ENCODE results near the gene MOK.

The MOK gene

GRCh38 chr14:102226356-102227125 is 78.4 kb downstream of the MOK start:
- Histone ChIP-seq H3K27me3 (ENCODE audit: control insufficient read depth, insufficient read depth, low read length) (no peaks in the 10 kb centered on the region), H3K4me1 (ENCODE audit: control insufficient read depth, low read depth, low read length) (no peaks in the 10 kb centered on the region), H3K9ac (ENCODE audit: low read length) (no peak overlapping the region), H3K27ac (ENCODE audit: low read length) (no peak overlapping the region), H3K36me3 (ENCODE audit: control insufficient read depth, low read depth, low read length) (no peaks in the 10 kb centered on the region), H3K9me3 (ENCODE audit: control insufficient read depth, low read depth, low read length) (no peaks in the 10 kb centered on the region), H3K4me3 (ENCODE audit: low read length) (no peak overlapping the region)

- no peak overlapping the region for H3K4me3 ChIP-seq (ENCODE audit: low read length)
- H3K27ac ChIP-seq (ENCODE audit: low read length), result no peak overlapping the region
- H3K36me3 ChIP-seq (ENCODE audit: control insufficient read depth, low read depth, low read length), result no peaks in the 10 kb centered on the region
- no peak overlapping the region for H3K9ac ChIP-seq (ENCODE audit: low read length)
- peaks cover under 1% of the 10 kb centered on the region for H3K4me1 ChIP-seq (ENCODE audit: control insufficient read depth, low read depth, low read length)
- no peaks in the 10 kb centered on the region for H3K9me3 ChIP-seq (ENCODE audit: control insufficient read depth, low read depth, low read length)
- H3K27me3 ChIP-seq (ENCODE audit: control insufficient read depth, insufficient read depth, low read length), result no peaks in the 10 kb centered on the region
Measured at GRCh38 chr14:102225936-102226335, 79.0 kb downstream of the MOK start.

- no peaks in the 10 kb centered on the region for H3K9me3 ChIP-seq (ENCODE audit: control insufficient read depth, low read depth, low read length)
- peaks cover 4% of the 10 kb centered on the region for H3K4me1 ChIP-seq (ENCODE audit: control insufficient read depth, low read depth, low read length)
- H3K4me3 ChIP-seq (ENCODE audit: low read length), result no peak overlapping the region
- H3K27ac ChIP-seq (ENCODE audit: low read length), result no peak overlapping the region
- no peaks in the 10 kb centered on the region for H3K27me3 ChIP-seq (ENCODE audit: control insufficient read depth, insufficient read depth, low read length)
- no peaks in the 10 kb centered on the region for H3K36me3 ChIP-seq (ENCODE audit: control insufficient read depth, low read depth, low read length)
- no peak overlapping the region for H3K9ac ChIP-seq (ENCODE audit: low read length)
Measured at GRCh38 chr14:102225386-102225785, 79.6 kb downstream of the MOK start.

- no peaks in the 10 kb centered on the region for H3K27me3 ChIP-seq (ENCODE audit: control insufficient read depth, insufficient read depth, low read length)
- H3K4me1 ChIP-seq (ENCODE audit: control insufficient read depth, low read depth, low read length), result peaks cover 4% of the 10 kb centered on the region
- H3K4me3 ChIP-seq (ENCODE audit: low read length), result no peak overlapping the region
- H3K9me3 ChIP-seq (ENCODE audit: control insufficient read depth, low read depth, low read length), result no peaks in the 10 kb centered on the region
- no peak overlapping the region for H3K27ac ChIP-seq (ENCODE audit: low read length)
- no peaks in the 10 kb centered on the region for H3K36me3 ChIP-seq (ENCODE audit: control insufficient read depth, low read depth, low read length)
- H3K9ac ChIP-seq (ENCODE audit: low read length), result no peak overlapping the region
Measured at GRCh38 chr14:102223682-102224081, 81.3 kb downstream of the MOK start.

- H3K36me3 ChIP-seq (ENCODE audit: control insufficient read depth, low read depth, low read length), result no peaks in the 10 kb centered on the region
- no peak overlapping the region for H3K27ac ChIP-seq (ENCODE audit: low read length)
- H3K4me1 ChIP-seq (ENCODE audit: control insufficient read depth, low read depth, low read length), result peaks cover 4% of the 10 kb centered on the region
- H3K9me3 ChIP-seq (ENCODE audit: control insufficient read depth, low read depth, low read length), result no peaks in the 10 kb centered on the region
- H3K27me3 ChIP-seq (ENCODE audit: control insufficient read depth, insufficient read depth, low read length), result no peaks in the 10 kb centered on the region
- no peak overlapping the region for H3K4me3 ChIP-seq (ENCODE audit: low read length)
- H3K9ac ChIP-seq (ENCODE audit: low read length), result no peak overlapping the region
Measured at GRCh38 chr14:102222751-102223150, 82.2 kb downstream of the MOK start.

GRCh38 chr14:102222009-102222575 is 82.9 kb downstream of the MOK start:
- H3K4me1 ChIP-seq (ENCODE audit: control insufficient read depth, low read depth, low read length), result peaks cover 4% of the 10 kb centered on the region

GRCh38 chr14:102221026-102221425 is 83.9 kb downstream of the MOK start:
- Histone ChIP-seq H3K4me3 (ENCODE audit: low read length) (no peak overlapping the region), H3K27ac (ENCODE audit: low read length) (no peak overlapping the region), H3K9ac (ENCODE audit: low read length) (no peak overlapping the region), H3K36me3 (ENCODE audit: control insufficient read depth, low read depth, low read length) (no peaks in the 10 kb centered on the region), H3K4me1 (ENCODE audit: control insufficient read depth, low read depth, low read length) (peaks cover 4% of the 10 kb centered on the region), H3K27me3 (ENCODE audit: control insufficient read depth, insufficient read depth, low read length) (no peaks in the 10 kb centered on the region), H3K9me3 (ENCODE audit: control insufficient read depth, low read depth, low read length) (no peaks in the 10 kb centered on the region)

More at GRCh38 chr14:102222009-102222575, 82.9 kb downstream of the MOK start:
- Histone ChIP-seq H3K9me3 (ENCODE audit: control insufficient read depth, low read depth, low read length) (no peaks in the 10 kb centered on the region), H3K9ac (ENCODE audit: low read length) (no peak overlapping the region), H3K4me3 (ENCODE audit: low read length) (no peak overlapping the region), H3K27me3 (ENCODE audit: control insufficient read depth, insufficient read depth, low read length) (no peaks in the 10 kb centered on the region), H3K36me3 (ENCODE audit: control insufficient read depth, low read depth, low read length) (no peaks in the 10 kb centered on the region), H3K27ac (ENCODE audit: low read length) (no peak overlapping the region)

- no peak overlapping the region for H3K27ac ChIP-seq (ENCODE audit: low read length)
- H3K4me3 ChIP-seq (ENCODE audit: low read length), result no peak overlapping the region
- peaks cover 4% of the 10 kb centered on the region for H3K4me1 ChIP-seq (ENCODE audit: control insufficient read depth, low read depth, low read length)
- no peak overlapping the region for H3K9ac ChIP-seq (ENCODE audit: low read length)
- no peaks in the 10 kb centered on the region for H3K36me3 ChIP-seq (ENCODE audit: control insufficient read depth, low read depth, low read length)
- H3K9me3 ChIP-seq (ENCODE audit: control insufficient read depth, low read depth, low read length), result no peaks in the 10 kb centered on the region
- H3K27me3 ChIP-seq (ENCODE audit: control insufficient read depth, insufficient read depth, low read length), result no peaks in the 10 kb centered on the region
Measured at GRCh38 chr14:102220031-102220430, 84.9 kb downstream of the MOK start.

GRCh38 chr14:102219316-102219715 is 85.6 kb downstream of the MOK start:
- Histone ChIP-seq H3K4me1 (ENCODE audit: control insufficient read depth, low read depth, low read length) (peaks cover 4% of the 10 kb centered on the region), H3K27ac (ENCODE audit: low read length) (no peak overlapping the region)

GRCh38 chr14:102218688-102219087 is 86.3 kb downstream of the MOK start:
- no peak overlapping the region for H3K9ac ChIP-seq (ENCODE audit: low read length)

More at GRCh38 chr14:102219316-102219715, 85.6 kb downstream of the MOK start:
- no peaks in the 10 kb centered on the region for H3K9me3 ChIP-seq (ENCODE audit: control insufficient read depth, low read depth, low read length)
- H3K36me3 ChIP-seq (ENCODE audit: control insufficient read depth, low read depth, low read length), result no peaks in the 10 kb centered on the region
- no peaks in the 10 kb centered on the region for H3K27me3 ChIP-seq (ENCODE audit: control insufficient read depth, insufficient read depth, low read length)
- H3K9ac ChIP-seq (ENCODE audit: low read length), result no peak overlapping the region
- no peak overlapping the region for H3K4me3 ChIP-seq (ENCODE audit: low read length)

GRCh38 chr14:102217987-102218421 is 87.0 kb downstream of the MOK start:
- no peak overlapping the region for H3K27ac ChIP-seq (ENCODE audit: low read length)
- H3K9ac ChIP-seq (ENCODE audit: low read length), result no peak overlapping the region

More at GRCh38 chr14:102218688-102219087, 86.3 kb downstream of the MOK start:
- Histone ChIP-seq H3K27ac (ENCODE audit: low read length) (no peak overlapping the region), H3K27me3 (ENCODE audit: control insufficient read depth, insufficient read depth, low read length) (no peaks in the 10 kb centered on the region), H3K9me3 (ENCODE audit: control insufficient read depth, low read depth, low read length) (no peaks in the 10 kb centered on the region), H3K36me3 (ENCODE audit: control insufficient read depth, low read depth, low read length) (no peaks in the 10 kb centered on the region), H3K4me1 (ENCODE audit: control insufficient read depth, low read depth, low read length) (peaks cover 4% of the 10 kb centered on the region), H3K4me3 (ENCODE audit: low read length) (no peak overlapping the region)

GRCh38 chr14:102217399-102217798 is 87.6 kb downstream of the MOK start:
- Histone ChIP-seq H3K27ac (ENCODE audit: low read length) (no peak overlapping the region), H3K4me1 (ENCODE audit: control insufficient read depth, low read depth, low read length) (peaks cover 4% of the 10 kb centered on the region), H3K27me3 (ENCODE audit: control insufficient read depth, insufficient read depth, low read length) (no peaks in the 10 kb centered on the region), H3K9ac (ENCODE audit: low read length) (no peak overlapping the region), H3K9me3 (ENCODE audit: control insufficient read depth, low read depth, low read length) (no peaks in the 10 kb centered on the region), H3K36me3 (ENCODE audit: control insufficient read depth, low read depth, low read length) (no peaks in the 10 kb centered on the region), H3K4me3 (ENCODE audit: low read length) (no peak overlapping the region)

More at GRCh38 chr14:102217987-102218421, 87.0 kb downstream of the MOK start:
- H3K4me1 ChIP-seq (ENCODE audit: control insufficient read depth, low read depth, low read length), result peaks cover 4% of the 10 kb centered on the region
- H3K36me3 ChIP-seq (ENCODE audit: control insufficient read depth, low read depth, low read length), result no peaks in the 10 kb centered on the region
- no peaks in the 10 kb centered on the region for H3K27me3 ChIP-seq (ENCODE audit: control insufficient read depth, insufficient read depth, low read length)
- no peak overlapping the region for H3K4me3 ChIP-seq (ENCODE audit: low read length)
- H3K9me3 ChIP-seq (ENCODE audit: control insufficient read depth, low read depth, low read length), result no peaks in the 10 kb centered on the region
